Activated CD4-positive, alpha-beta T cell treated with anti-CD3 and anti-CD28 coated beads, Interleukin-2, amount 50 U/mL, for 16 hours (primary cell): ENCODE measurements around the gene SLC39A7.

Experiments used
- DNase-seq: peaks from one replicate; pipeline ENCODE4 v3.0.0-alpha.2; 2020

Gene SLC39A7

DNA sequence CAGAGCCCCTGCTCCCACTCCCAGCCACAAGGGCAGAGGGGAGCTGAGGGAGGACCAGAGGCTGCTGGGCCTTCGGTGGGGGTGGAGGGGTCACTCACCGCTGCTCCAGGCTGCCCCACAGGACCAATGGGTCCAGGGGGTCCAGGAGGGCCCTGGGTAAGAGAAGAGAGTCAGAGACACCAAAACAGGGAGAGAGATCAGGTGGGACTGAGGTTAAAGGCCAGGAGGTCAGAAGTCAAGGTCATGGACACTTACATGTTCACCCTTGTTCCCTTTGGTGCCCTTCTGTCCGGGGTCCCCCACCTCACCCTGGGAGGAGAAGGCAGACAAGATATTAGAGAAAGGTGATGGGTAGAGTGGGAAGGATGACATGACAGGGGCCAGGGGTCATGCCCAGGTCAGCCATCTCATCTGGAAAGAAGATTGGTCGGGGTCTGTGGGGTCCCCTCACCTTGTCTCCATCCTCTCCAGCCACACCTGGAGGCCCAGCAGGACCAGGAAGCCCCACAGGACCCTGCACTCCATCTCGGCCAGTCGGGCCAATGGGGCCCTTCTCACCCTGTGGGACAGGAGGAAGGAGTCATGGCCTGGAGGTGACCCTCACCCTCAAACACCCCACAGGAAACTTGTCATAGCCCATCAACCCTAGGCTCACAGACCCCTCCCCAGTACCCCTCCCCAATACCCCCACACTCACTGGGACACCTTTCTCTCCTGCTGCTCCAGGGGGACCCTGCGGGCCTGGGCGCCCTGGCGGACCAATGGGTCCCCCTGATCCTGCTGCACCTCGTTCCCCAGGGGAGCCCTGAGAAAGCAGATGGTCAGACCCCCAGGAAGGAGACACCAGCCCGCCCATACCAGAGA lies 29.4 kb upstream of the SLC39A7 start:
- no peak for DNase-seq

DNA sequence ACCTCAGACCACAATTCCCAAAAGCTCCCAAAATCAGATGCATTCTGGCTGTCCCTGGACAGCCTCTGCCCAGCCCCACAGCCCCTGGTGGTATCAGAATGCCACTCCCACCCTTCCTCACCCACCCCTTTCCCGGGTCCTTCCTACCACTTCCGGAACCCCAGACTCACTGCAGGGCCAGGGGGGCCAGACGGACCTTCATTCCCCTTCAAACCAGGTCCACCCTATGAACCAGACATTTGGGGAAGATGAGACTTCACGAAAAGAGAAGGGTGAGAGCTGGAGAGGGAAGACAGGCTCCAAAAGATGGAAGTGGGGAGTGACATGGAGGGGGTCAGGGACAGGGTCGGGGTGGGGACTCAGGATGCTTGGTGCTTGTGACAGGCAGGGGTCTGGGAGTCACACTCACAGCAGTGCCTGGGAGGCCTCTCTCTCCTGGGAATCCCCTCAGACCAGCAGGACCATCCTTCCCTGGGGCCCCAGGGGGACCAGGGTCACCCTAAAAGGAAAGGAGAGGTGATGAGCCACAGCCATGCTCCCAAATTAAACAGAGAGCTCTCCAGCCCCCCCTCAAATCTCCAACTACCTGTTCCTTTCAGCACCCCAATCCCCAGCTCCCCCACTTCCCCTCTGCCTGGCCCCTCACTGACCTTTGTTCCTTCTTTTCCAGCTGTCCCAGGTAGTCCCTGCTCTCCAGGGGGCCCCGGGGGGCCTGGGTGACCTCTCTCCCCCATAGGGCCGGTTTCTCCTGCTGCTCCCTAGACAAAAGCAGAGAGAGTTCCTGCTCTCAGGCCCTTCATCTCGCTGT lies 28.6 kb upstream of the SLC39A7 start:
- DNase-seq = no peak

DNA sequence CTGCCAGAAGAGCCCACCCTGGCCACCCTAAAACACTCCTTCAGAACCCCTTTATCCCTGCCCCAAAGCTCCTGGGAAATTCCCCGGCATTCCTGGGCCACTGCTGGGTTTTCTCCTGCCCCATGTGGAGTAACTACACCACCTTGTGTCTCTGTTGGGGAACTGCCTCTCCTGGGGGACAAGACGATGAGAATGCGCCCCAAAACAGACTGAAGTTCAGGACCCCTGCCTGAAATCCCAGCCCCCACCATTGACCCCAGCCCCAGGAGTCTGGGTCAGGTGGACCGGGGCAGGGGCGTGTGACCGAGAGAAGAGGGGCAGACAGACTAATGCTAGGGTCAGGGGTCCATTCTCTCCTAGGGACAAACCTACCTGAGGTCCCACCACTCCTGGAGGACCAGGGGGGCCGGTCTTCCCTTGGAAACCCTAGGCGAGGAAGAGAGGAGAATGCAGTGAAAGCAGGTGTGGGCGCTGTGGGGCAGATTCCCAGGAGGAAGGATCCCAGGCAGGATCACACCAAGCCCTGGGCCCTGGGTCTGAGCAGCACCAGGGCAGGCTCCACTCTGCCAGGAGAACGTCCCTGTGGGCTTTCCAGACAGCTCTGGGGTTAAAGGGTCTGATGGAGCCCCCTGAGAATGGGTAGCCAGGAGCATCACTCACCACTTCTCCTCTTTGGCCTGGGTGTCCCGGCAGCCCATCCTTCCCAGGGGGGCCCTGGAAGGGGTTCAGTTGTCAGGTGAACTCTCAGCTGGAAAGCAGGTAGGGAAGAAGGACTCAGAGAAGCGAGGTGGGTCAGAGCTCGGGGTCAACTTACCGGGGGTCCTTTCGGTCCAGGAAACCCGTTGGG lies 27.8 kb upstream of the SLC39A7 start:
- DNase-seq = no peak

DNA sequence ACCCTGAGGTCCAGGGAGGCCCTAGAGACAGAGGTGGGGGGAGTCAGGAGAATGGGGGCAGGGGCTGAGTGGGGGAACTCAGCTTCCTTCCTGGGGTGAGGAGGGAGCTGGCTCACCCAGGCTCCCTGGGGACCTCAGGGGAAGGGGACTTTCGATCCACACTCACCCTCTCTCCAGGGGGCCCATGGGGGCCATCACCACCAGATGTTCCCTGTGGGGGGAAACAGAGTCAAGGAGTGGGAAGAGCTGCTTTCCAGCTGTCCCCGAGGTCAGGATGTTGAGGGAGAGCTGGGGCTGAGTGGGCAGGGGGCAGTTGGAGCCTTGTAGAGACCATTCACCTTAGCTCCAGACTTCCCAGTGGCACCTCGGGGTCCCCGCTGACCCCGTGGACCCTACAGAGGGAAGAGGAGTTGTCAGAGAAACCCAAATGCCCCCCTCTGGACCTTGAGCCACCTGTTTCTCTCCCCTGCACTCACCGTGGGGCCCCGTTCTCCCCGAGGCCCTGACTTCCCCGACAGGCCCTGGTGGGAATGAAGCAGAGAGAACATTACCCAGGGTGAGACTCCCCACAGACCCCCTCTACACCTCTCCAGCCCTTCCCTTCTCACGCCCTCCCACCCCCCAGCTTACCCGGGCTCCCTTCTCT lies 27.0 kb upstream of the SLC39A7 start:
- no peak for DNase-seq

DNA sequence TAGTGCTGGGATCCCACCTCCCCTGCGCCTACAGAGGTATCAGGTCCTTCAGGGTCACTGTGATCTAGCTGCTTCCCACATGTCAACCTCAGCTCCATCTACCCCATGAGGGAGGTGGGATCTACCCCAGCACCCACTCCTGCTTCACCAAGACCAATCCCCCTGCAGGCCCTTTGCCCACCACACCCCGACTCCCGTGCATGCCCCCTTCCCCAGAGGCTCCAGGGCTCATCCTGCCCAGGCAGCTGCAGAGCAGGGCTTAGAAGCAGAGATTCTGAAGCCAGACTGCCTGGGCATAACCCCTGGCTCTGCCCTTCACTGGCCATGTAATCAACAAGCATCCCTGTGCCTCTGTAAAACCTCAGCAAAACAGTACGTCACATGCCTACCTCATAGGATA lies 25.9 kb upstream of the SLC39A7 start:
- no peak for DNase-seq

DNA sequence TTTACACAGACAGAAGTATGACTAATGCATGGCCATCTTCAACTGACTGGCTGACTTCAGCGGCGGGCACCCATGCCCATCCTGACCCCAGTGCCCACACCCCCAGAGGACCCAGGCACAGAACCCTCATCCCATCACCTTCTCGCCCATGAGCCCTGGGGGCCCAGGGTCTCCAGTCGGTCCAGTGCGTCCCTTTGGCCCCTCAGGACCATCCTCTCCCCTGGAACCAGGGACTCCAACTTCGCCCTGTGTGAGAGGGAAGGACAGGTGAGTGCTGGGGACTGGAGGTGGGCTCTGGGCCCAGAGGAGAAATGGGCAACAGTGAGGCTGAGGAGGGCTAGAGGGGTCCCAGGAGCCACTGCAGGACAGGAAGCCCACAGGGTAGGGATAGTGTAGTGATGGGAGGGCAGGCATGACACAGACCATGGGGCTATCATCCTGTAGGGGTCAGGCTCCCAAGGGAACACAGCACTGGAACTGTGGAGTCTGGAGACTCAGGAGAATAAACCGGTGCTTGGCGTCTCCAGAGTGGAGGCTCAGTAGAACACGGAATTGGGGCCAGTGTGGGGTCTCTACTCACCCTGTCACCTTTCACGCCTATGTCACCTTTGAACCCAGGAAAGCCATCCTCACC lies 25.1 kb upstream of the SLC39A7 start:
- DNase-seq = no peak

DNA sequence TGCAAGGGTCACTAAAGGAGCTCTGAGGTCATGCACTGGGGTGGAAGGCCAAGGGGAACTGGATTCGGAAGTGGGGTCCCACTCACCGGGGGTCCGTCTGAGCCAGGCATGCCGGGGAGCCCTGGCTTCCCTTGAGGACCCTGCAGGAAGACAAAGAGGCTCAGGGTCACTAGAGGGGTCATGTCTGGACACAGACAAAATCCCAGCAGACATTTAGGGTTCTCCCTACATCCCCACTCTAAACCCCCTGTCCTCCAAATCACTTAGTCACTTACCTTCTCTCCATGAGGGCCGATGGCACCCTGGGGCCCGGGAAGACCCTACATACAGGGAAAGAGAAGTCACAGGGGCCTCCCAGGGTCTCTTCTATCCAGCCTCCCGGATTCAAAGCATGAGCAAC lies 23.8 kb upstream of the SLC39A7 start:
- no peak for DNase-seq

DNA sequence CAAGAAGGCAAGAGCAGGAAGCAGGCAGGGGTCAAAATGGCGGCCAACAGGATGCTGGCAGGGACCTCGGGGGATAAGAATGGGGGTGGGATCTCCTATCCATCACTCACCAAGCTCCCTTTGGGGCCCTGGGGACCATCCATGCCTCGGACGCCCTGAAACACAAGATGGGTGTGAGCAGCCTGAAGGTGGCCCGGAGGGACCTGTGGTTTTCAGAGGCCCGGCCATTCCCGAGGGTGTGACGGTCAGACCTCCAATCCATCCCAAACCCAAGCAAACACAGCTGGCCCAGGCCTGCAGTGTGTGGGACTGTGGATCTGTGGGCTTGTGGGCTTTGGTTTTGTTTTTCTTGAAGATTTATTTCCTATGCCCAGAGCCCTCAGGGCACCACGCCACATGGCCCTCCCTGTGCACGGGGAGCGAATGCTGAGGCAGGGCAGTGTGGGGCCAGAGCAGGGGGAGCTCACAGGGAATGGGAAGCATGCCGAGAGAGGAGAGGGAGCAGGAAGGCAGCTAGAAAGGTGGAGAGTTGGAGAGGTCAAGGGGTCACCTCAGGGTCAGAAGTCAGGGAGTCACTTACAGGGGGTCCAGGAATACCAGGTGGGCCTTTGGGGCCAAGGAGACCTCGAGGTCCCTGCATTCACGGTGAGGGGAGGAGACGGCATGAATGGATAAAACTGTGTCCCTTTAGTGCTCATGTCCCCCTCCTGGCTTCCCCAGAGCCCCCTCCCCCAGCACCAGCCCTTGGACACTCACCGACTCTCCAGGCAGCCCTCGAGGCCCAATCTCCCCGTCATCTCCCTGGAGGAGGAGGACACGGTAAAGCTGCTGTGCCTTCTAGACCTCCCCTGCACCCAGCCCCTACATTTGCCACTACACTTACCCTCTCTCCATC lies 22.9 kb upstream of the SLC39A7 start:
- DNase-seq = no peak

DNA sequence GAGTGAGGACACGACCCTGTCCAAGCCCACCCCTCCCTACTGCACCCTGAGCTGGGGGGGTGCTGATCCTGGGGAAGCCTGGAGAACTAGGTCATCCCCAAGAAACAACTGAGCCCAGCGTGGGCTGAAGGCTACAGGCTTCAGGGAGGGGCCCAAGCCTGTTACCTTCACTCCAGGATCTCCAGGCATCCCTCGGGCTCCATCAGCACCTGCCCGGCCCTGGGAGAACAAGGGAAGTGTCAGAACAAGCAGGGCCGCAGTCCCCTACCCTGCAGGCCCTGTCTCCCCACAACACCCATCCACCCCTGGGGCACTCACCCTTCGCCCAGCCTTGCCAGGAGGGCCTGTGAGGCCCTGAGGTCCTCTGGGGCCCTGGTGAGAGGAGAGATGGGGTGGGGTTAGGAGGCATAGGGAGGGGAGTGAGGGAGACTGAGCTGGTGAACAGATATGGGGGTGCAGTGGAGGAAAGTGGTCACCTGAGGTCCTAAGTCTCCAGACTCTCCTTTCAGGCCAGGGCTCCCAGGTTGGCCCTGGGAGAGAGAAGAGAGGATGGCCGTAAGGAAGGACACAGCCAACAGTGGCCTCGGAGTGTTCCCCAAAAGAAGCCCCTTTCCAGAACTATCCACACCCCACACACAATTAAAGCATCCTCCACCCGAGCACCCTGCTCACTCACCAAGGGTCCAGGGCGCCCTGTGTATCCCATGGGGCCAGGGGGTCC lies 21.8 kb upstream of the SLC39A7 start:
- DNase-seq = no peak

DNA sequence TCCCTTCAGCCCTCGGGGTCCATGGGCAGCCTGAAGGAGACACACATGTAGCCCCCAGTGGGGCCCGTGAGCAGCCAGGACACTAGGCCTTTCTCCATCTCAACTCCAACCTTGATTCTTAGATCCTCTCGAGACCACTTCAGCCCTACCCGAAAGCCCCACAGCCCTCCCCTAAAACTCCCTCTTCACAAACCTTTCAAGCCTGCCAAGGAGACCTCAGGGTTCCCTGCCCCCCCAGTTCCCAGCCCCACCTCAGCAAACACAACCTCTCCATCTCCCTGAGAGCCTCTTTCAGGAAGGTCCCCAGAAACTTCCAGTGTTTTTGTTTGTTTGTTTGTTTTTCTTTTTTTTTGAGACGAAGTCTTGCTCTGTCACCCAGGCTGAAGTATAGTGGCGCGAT lies 19.5 kb upstream of the SLC39A7 start:
- no peak for DNase-seq

DNA sequence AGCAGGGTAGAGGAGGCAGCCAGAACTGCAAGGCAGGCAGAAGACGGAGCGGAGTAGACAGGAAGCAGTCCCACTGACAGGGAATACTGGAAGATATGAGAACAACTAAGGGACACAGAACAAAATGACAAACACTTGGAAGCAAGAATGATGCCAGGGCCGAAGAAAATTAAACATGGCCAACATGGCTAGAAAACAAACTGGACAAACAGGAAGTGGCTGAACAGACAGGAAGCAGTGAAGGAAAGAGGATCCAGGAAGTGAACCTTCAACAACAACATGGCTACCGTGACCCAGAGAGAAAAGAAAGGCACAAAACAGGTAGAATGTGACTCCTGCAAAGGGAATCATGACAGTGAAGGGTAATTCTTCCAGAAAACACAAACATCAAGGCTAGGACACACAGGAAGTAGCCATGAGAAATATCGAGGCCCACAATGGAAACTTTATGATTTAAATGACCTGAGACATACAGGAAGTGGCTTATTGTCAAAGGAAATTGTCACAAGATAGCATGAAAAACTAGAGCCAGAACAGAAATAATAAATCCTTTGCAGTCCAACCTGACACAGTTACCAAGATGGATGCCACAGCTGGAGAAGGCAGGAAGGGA lies 17.5 kb upstream of the SLC39A7 start:
- DNase-seq = no peak

DNA sequence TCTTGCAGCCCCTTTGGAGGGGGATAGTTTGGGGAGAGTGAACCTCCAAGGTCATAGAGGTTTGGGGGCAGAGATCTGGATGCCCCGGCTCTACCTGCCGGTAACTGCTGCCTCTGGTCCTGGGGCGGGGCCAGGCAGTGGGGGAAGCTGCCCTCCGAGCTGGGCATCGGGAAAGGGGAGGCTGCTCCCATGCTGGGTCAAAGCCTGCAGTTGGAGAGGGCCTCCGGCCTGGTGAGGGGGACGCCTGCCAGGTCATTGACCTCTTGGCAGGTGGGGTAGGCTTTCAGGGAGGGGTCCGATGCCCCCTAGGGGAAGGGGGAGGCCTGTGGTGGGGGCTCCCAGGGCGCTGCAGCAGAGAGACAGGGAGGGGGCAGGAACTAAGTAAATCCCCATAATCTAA lies 15.5 kb upstream of the SLC39A7 start:
- no peak for DNase-seq

DNA sequence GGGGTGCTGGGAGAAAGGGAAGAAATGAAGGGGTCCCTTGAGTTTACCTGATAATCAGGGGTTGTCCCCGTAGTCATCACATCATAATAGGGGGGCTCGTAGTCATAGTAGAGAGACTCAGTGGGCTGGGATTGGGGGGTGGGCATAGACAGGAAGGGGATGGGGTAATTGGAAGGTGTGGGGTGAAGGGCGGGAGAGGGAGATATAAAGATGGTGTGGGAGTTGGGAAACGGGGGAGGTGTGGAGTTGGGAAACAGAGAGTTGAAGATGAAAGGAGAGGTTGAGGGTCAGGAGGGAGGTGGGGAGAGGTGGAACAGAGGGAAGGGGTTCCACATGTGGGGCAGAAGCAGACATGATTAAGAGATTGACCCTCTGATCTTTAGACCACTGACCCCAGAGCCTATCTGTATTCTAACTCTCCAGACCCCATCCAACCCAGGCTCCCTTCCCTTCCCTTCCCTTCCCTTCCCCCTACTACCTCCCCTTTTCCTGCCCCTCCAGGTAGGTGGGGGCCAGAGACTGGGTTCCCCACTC lies 14.9 kb upstream of the SLC39A7 start:
- DNase-seq = no peak

DNA sequence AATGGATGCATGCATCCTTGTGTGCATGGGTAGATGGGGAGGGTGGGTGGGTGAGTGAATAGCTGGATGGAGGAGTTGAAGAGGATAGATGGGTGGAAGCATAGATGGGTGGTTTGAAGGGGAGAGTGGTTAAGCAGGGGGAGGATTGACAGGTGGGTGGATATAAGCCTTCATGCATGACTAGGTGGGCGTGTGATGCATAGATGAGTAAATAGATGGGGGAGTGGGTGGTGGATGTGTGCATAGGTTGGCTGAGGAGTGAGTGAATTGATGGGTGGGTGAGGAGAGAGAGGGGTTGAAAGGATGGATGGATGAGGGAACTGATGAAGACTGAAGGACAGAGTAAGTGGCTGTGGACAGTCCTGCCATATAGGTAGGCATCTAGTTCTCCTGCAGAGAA lies 12.9 kb upstream of the SLC39A7 start:
- DNase-seq = no peak

DNA sequence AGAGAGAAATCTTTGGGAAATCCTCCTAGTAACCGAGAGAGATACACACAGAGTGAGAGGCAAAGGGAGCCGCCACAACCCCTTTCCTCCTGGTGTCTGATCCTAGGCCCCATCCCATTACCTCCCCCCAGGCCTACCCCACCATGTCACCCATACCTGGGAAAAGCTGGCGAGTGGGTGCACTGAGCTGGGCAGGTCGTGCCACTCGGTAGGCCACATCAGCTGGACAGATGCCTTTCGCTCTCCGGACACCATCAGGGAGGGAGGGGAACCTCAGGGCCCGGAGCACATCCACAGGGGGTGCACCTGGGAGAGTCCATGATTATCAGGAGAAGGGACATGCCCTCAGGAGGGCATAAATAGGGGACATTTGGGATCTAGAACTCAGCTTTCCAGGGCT lies 11.5 kb upstream of the SLC39A7 start:
- no peak for DNase-seq

DNA sequence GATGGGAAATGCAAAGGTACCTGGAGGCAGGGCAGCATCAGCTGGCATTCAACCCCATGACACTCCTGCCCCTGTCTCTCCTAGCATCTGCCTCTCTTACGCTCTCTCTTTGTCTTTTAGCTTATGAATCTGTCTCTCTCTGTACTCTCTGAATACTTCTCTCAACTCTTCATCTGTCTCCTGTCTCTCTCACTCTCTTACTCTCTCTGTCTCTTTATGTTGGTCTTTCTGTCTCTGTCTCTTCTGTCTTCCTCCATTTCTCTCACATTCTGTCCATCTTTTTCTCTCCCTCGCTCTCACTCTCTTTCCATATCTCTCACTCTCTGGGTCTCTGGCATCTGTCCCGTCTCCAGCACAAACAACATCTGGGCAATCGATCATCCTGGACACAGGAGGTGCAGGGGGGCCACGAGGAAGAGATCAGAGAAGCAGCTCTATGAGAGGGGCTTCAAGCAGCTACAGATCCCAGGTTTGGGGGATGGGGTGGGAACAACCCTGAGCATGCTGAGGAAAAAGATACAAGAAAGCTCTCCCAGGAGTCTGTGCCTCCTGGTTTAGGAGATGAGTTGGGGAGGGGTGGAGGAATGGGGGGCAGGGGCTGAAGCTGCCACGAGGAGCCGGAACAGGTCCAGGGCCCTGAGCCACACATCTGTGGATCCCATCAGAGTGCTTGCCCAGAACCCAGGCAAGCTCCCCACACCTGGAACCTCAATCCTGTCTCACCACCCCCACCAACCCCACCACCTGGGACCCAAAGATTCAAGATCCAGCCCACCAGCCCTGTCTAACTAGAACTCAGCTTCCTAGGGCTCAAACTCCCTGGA lies 10.8 kb upstream of the SLC39A7 start:
- DNase-seq = no peak

DNA sequence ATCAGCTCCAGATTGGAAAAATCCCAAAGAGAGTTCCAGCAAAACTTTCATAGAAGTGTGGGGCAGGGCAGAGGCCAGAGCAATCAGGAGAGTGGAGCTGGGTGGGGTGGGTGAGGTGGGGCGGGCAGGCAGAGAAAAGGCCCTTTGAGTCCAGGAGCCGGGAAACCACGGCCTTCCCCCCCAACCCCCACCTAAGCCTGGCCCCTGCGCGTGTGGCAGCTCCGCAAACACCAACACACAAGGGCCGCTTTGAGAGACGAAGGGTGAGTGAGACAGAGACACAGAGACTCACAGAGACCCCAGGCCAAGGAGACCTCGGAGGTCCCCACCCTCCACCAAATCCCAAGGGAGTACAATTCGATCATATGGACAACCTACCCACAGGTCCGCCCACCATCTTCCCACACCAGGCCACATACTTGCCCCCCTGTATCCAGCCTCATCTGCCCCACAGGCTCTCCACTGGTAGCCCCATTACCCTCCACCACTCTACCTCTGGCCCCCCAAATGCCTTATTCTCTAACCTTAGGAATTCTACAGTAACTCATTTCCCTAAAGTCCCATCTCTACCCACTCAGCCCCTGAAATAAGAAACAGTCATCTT lies 10.1 kb upstream of the SLC39A7 start:
- no peak for DNase-seq

DNA sequence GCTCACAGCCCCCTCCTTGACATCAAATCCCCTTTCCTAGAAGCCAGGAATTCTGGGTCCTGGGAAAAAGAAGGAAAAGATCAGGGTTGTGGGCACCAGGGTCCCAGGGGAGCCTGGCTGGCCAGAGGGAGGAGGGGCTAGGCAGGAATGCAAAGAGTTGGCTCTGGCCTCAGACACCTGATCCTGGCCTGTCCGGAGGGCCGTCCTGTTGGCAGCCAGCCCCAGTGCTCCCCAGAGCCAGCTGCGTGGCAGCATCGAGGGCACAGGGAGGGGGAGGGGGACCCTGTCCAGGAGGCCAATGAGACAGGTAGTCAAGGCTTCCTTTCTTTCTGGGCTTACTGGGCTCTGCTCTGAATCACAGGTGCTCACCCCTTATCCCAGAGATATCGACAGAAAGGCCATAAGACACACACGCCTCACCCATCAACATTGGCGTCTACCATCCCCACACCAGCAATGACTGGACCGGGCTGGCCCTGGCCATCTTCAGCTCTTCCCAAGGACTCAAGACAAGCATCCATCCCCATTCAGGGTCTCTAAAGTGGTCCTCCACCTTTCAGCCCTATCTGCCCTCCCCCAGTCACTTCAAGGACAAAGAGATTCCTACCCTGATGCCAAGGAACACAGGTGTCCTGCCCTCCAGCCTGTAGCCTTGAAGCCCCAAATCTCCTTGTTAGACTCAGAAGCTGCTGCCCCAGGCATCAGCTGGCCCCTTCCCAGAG lies 9.1 kb upstream of the SLC39A7 start:
- DNase-seq = no peak
